GM23248 (cell line): ENCODE results near the gene ITM2C.

Source experiments
- EZH2 ChIP-seq: fragments of 200-600 bp; sonication (generic); IDR thresholded peaks from 2 replicates; pipeline ENCODE4 v1.6.1; 2018; ENCODE audit warnings: antibody characterized with exemption, mild to moderate bottlenecking; ENCODE audit not compliant: insufficient read depth, poor library complexity, severe bottlenecking
- EZH2phosphoT487 ChIP-seq: fragments of 200-600 bp; sonication (generic); IDR thresholded peaks from 2 replicates; pipeline ENCODE4 v1.6.1; 2018; ENCODE audit warnings: antibody characterized with exemption, moderate library complexity, mild to moderate bottlenecking, low read depth; ENCODE audit not compliant: insufficient read depth

- TF ChIP-seq EZH2 (no peak), EZH2phosphoT487 (no peak)
These were observed 14.6 kb downstream of the ITM2C start for GRCh38 chr2:230879271-230879882.
